Natural killer cell (primary cell): ENCODE data around the gene RAI1. TPM values are rescaled to one million over a fixed set of nuclear protein-coding genes. Genes with fewer than 3 reads are reported as not detected.
"Not testable (repeated sequence)": the region's sequence is repeated elsewhere in the genome, so short reads cannot be mapped to it uniquely, and the experiment has no call there.

ENCODE experiments used
- ATAC-seq, 3 donors: fragments of 150-1000 bp in 2 of 3; fragments of 200-7000 bp in 1 of 3; cut with Tn5 transposase; 1 replicate in 1 of 3; 2 replicates in 2 of 3; pipeline ENCODE4 v1.10.0; 2021; ENCODE audit warnings: mild to moderate bottlenecking in 2 of 3, moderate library complexity in 2 of 3
- DNase-seq, 2 donors: peaks; one replicate each; pipeline versions ENCODE4 v3.0.0 to v3.0.0-alpha.2; 2013 to 2021; ENCODE audit warnings: mixed read lengths in 1 of 2
- H3K27ac ChIP-seq: one replicate; pipeline ENCODE4 v1.5.1; 2013; ENCODE audit warnings: mild to moderate bottlenecking, low read length
- H3K27me3 ChIP-seq: one replicate; pipeline ENCODE4 v1.6.1; 2013; ENCODE audit warnings: low read length; ENCODE audit not compliant: control insufficient read depth, insufficient read depth
- H3K36me3 ChIP-seq: one replicate; pipeline ENCODE4 v1.6.1; 2013; ENCODE audit warnings: low read length; ENCODE audit not compliant: control insufficient read depth, insufficient read depth
- H3K4me1 ChIP-seq: one replicate; pipeline ENCODE4 v1.6.1; 2013; ENCODE audit warnings: low read length; ENCODE audit not compliant: control insufficient read depth, insufficient read depth
- H3K4me3 ChIP-seq: one replicate; pipeline ENCODE4 v1.5.1; 2013; ENCODE audit warnings: low read length
- H3K9me3 ChIP-seq: one replicate; pipeline ENCODE4 v1.6.1; 2013; ENCODE audit warnings: low read length; ENCODE audit not compliant: control insufficient read depth, insufficient read depth
- H3K27ac Mint-ChIP-seq, 2 donors: one replicate each; pipeline ENCODE4 v1.8.0; 2022; ENCODE audit warnings: mild to moderate bottlenecking in 2 of 2, mixed read lengths in 2 of 2, moderate library complexity in 1 of 2
- H3K27me3 Mint-ChIP-seq, 2 donors: one replicate each; pipeline ENCODE4 v1.8.0; 2022; ENCODE audit warnings: low read depth in 2 of 2, mixed read lengths in 2 of 2
- H3K36me3 Mint-ChIP-seq: one replicate; pipeline ENCODE4 v1.8.0; 2022; ENCODE audit warnings: mixed read lengths
- H3K4me1 Mint-ChIP-seq, 2 donors: one replicate each; pipeline ENCODE4 v1.8.0; 2022; ENCODE audit warnings: mixed read lengths in 2 of 2
- H3K4me3 Mint-ChIP-seq: one replicate; pipeline ENCODE4 v1.8.0; 2022; ENCODE audit warnings: mild to moderate bottlenecking, moderate library complexity, mixed read lengths
- H3K9me3 Mint-ChIP-seq, 2 donors: one replicate each; pipeline ENCODE4 v1.8.0; 2022; ENCODE audit warnings: mixed read lengths in 2 of 2
- CTCF ChIP-seq: fragments of 200-600 bp; IDR thresholded peaks from one replicate; pipeline ENCODE4 v1.8.0; 2022; ENCODE audit warnings: antibody characterized with exemption
- WGBS: methylation state at CpG from one replicate; pipeline ENCODE4 v1.1.7; 2013; ENCODE audit warnings: missing lambda C conversion rate; ENCODE audit not compliant: insufficient coverage; 5-methylcytosine and 5-hydroxymethylcytosine counted together
- intact Hi-C: fragments of 100-400 bp; cut with micrococcal nuclease; formaldehyde crosslinking; loops from one replicate; pipeline ENCODE4 v1.14.2; 2022
- total RNA-seq, 4 donors: library from RNA; stranded (reverse); fragments of 120-200 nt in 1 of 4; gene quantifications; one replicate each; pipeline versions ENCODE4 v1.2.3 to v1.2.4, GENCODE V29; 2013 to 2022

The RAI1 gene
- total RNA-seq, 3 donors from 2014 or later (not counting 1 experiment from before 2014, with no cell fraction given) = 39.8 to 55.0 (median 49.4) TPM

GRCh38 chr17:17689312-17689711 is 8.1 kb downstream of the RAI1 start:
- intact Hi-C loops = no loop called here
- no peak for TF ChIP-seq CTCF
- no peaks in the 10 kb centered on the region for H3K36me3 ChIP-seq
- no peak for DNase-seq
- no peak overlapping the region for H3K27ac Mint-ChIP-seq
- H3K4me3 ChIP-seq = no peak overlapping the region
- no peaks in the 10 kb centered on the region for H3K27me3 Mint-ChIP-seq
- H3K4me1 ChIP-seq = peaks cover 42% of the 10 kb centered on the region
- no peak for ATAC-seq
- peaks cover 36 to 50% of the 10 kb centered on the region in 2 donors for H3K4me1 Mint-ChIP-seq
- no peaks in the 10 kb centered on the region for H3K36me3 Mint-ChIP-seq
- H3K4me3 Mint-ChIP-seq = no peak overlapping the region
- no peaks in the 10 kb centered on the region for H3K27me3 ChIP-seq
- H3K9me3 ChIP-seq = no peaks in the 10 kb centered on the region
- H3K9me3 Mint-ChIP-seq = no peaks in the 10 kb centered on the region
- WGBS = 100% methylated on average over 3 of the region's 4 CpGs
- H3K27ac ChIP-seq = no peak overlapping the region

GRCh38 chr17:17690233-17690632 is 9.0 kb downstream of the RAI1 start:
- Mint-ChIP-seq H3K27ac (peak overlapping the region; percentile 1 to 99), H3K4me1 (peaks cover 30 to 50% of the 10 kb centered on the region in 2 donors)
- intact Hi-C loops, H3K4me3 Mint-ChIP-seq, H3K9me3 ChIP-seq, H3K4me3 ChIP-seq, H3K27me3 ChIP-seq, DNase-seq, H3K27me3 Mint-ChIP-seq, ATAC-seq, H3K36me3 Mint-ChIP-seq, H3K36me3 ChIP-seq, H3K27ac ChIP-seq, H3K9me3 Mint-ChIP-seq: not testable (repeated sequence)
- H3K4me1 ChIP-seq = peaks cover 45% of the 10 kb centered on the region
- WGBS = 73% methylated on average over 7 of the region's 7 CpGs

- Histone ChIP-seq H3K4me3 (no peak overlapping the region), H3K27ac (no peak overlapping the region), H3K36me3 (no peaks in the 10 kb centered on the region), H3K27me3 (no peaks in the 10 kb centered on the region), H3K4me1 (peaks cover 47% of the 10 kb centered on the region), H3K9me3 (no peaks in the 10 kb centered on the region)
- H3K36me3 Mint-ChIP-seq = no peaks in the 10 kb centered on the region
- no peaks in the 10 kb centered on the region for H3K9me3 Mint-ChIP-seq
- intact Hi-C loops = no loop called here
- WGBS = 41% methylated on average over 8 of the region's 8 CpGs
- peaks cover 36 to 51% of the 10 kb centered on the region in 2 donors for H3K4me1 Mint-ChIP-seq
- DNase-seq (peak in 1 of 2 donors; percentile 37), ATAC-seq (no peak)
- H3K27ac Mint-ChIP-seq = peak overlapping the region; percentile 1 to 99
- no peak for TF ChIP-seq CTCF
- H3K4me3 Mint-ChIP-seq = no peak overlapping the region
- no peaks in the 10 kb centered on the region for H3K27me3 Mint-ChIP-seq
Measured at GRCh38 chr17:17691468-17692263, 10.4 kb downstream of the RAI1 start.

GRCh38 chr17:17692353-17693252 is 11.3 kb downstream of the RAI1 start:
- 92% methylated on average over 8 of the region's 9 CpGs for WGBS
- H3K4me3 Mint-ChIP-seq = peak overlapping the region; percentile 86
- DNase-seq (no peak), ATAC-seq (no peak)
- H3K27ac Mint-ChIP-seq = peak overlapping the region; percentile 97 to 99
- peaks cover 46 to 53% of the 10 kb centered on the region in 2 donors for H3K4me1 Mint-ChIP-seq
- Histone ChIP-seq H3K4me1 (peaks cover 50% of the 10 kb centered on the region), H3K27me3 (no peaks in the 10 kb centered on the region), H3K9me3 (no peaks in the 10 kb centered on the region), H3K4me3 (no peak overlapping the region), H3K36me3 (no peaks in the 10 kb centered on the region), H3K27ac (peak overlapping the region; percentile 97)
- no peaks in the 10 kb centered on the region for H3K36me3 Mint-ChIP-seq
- no peaks in the 10 kb centered on the region for H3K27me3 Mint-ChIP-seq
- intact Hi-C loops = no loop called here
- no peaks in the 10 kb centered on the region for H3K9me3 Mint-ChIP-seq
- TF ChIP-seq CTCF = no peak
